OCI-LY3 (cell line): ENCODE data around the gene SKA2.

Source experiments
- EZH2phosphoT487 ChIP-seq: fragments of 200-600 bp; shearing (Covaris generic); IDR thresholded peaks from 2 replicates; pipeline ENCODE4 v1.6.1; 2018; ENCODE audit warnings: antibody characterized with exemption, mixed run types, low read depth
- TF ChIP-seq, protein P1 (sequence below): fragments of 200-600, 300-600 bp; sonication (generic); IDR thresholded peaks from 2 replicates; pipeline ENCODE4 v1.5.1; 2014; ENCODE audit warnings: antibody characterized with exemption, low read length, low read depth

- TF ChIP-seq, protein P1, sequence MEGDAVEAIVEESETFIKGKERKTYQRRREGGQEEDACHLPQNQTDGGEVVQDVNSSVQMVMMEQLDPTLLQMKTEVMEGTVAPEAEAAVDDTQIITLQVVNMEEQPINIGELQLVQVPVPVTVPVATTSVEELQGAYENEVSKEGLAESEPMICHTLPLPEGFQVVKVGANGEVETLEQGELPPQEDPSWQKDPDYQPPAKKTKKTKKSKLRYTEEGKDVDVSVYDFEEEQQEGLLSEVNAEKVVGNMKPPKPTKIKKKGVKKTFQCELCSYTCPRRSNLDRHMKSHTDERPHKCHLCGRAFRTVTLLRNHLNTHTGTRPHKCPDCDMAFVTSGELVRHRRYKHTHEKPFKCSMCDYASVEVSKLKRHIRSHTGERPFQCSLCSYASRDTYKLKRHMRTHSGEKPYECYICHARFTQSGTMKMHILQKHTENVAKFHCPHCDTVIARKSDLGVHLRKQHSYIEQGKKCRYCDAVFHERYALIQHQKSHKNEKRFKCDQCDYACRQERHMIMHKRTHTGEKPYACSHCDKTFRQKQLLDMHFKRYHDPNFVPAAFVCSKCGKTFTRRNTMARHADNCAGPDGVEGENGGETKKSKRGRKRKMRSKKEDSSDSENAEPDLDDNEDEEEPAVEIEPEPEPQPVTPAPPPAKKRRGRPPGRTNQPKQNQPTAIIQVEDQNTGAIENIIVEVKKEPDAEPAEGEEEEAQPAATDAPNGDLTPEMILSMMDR: no peak
- no peak for TF ChIP-seq EZH2phosphoT487
Observed at GRCh38 chr17:59115474-59115873, 39.5 kb downstream of the SKA2 start.
